ENCODE measurements around the gene TLCD1. TPM values are rescaled to one million over a fixed set of nuclear protein-coding genes. Genes with fewer than 3 reads are reported as not detected.

TLCD1 gene
- total RNA-seq, 4 donors from 2014 or later: 3.3 to 9.1 (median 5.8) TPM

GRCh38 chr17:28682655-28683054, 43.4 kb downstream of the TLCD1 start:
- Histone ChIP-seq H3K4me3 (no peak overlapping the region), H3K27ac (no peak overlapping the region), H3K36me3 (peaks cover 0 to 99% (median 8%) of the 10 kb centered on the region in 3 donors)

GRCh38 chr17:28675980-28676379, 50.1 kb downstream of the TLCD1 start:
- Histone ChIP-seq H3K27ac (no peak overlapping the region), H3K4me1 (no peaks in the 10 kb centered on the region), H3K27me3 (no peaks in the 10 kb centered on the region), H3K9me3 (no peaks in the 10 kb centered on the region), H3K36me3 (peaks cover 0 to 99% (median 8%) of the 10 kb centered on the region in 3 donors), H3K4me3 (no peak overlapping the region)
- DNase-seq: peak in 1 of 3 donors; percentile 53
- no peak for TF ChIP-seq POLR2A (IDR thresholded peaks at IDR 0.05)
- TF ChIP-seq CTCF (IDR thresholded peaks at IDR 0.05): peak in 4 of 6 experiments; percentile 21 to 62 (median 56)

More at GRCh38 chr17:28682655-28683054, 43.4 kb downstream of the TLCD1 start:
- no peak for TF ChIP-seq POLR2A (IDR thresholded peaks at IDR 0.05)
- no peak for TF ChIP-seq CTCF (IDR thresholded peaks at IDR 0.05)
- H3K9me3 ChIP-seq: no peaks in the 10 kb centered on the region
- H3K27me3 ChIP-seq: no peaks in the 10 kb centered on the region
- H3K4me1 ChIP-seq: no peaks in the 10 kb centered on the region
- peak in 1 of 3 donors; percentile 42 for DNase-seq

GRCh38 chr17:28675490-28675889, 50.5 kb downstream of the TLCD1 start:
- Histone ChIP-seq H3K36me3 (peaks cover 0 to 99% (median 8%) of the 10 kb centered on the region in 3 donors), H3K4me1 (no peaks in the 10 kb centered on the region), H3K27ac (no peak overlapping the region), H3K27me3 (no peaks in the 10 kb centered on the region), H3K9me3 (no peaks in the 10 kb centered on the region), H3K4me3 (no peak overlapping the region)
- TF ChIP-seq CTCF (IDR thresholded peaks at IDR 0.05): no peak
- peak in 1 of 3 donors; percentile 16 for DNase-seq

Small RNA genes lying within 50 kb of the gene (small RNA-seq; reads per million reads assigned to genes)
- gene SNORD42A: 0 reads per million in 2 donors
- 0 reads per million in 2 donors for gene SNORD42B
- 0 reads per million in 2 donors for gene SNORD4A
- 0 reads per million in 2 donors for gene SNORD4B

Other genes starting within 250 kb of the TLCD1 start
- gene FOXN1, start 219.9 kb downstream of the TLCD1 start, total RNA-seq: not detected
- 10 to 100 TPM; 22.6 to 39.2 (median 31.4) TPM for gene UNC119, start 173.6 kb downstream of the TLCD1 start, total RNA-seq
- gene PIGS, start 154.7 kb downstream of the TLCD1 start, total RNA-seq: 100 to 1,000 TPM in 2 of 4 donors, 10 to 100 TPM in 2; 47.0 to 188 (median 107) TPM
- 100 to 1,000 TPM in 2 of 4 donors, 10 to 100 TPM in 2; 14.9 to 192 (median 120) TPM for gene ALDOC, start 149.3 kb downstream of the TLCD1 start, total RNA-seq
- 10 to 100 TPM; 40.3 to 67.7 (median 49.6) TPM for gene SPAG5, start 127.2 kb downstream of the TLCD1 start, total RNA-seq
- 10 to 100 TPM; 11.6 to 36.8 (median 23.3) TPM for gene RSKR, start 112.0 kb downstream of the TLCD1 start, total RNA-seq
- gene BLTP2, start 81.1 kb downstream of the TLCD1 start, total RNA-seq: 100 to 1,000 TPM; 139 to 175 (median 167) TPM
- 10 to 100 TPM; 39.6 to 60.5 (median 55.9) TPM for gene SDF2, start 64.3 kb downstream of the TLCD1 start, total RNA-seq
- 100 to 1,000 TPM in 1 of 4 donors, 10 to 100 TPM in 3; 61.5 to 101 (median 96.0) TPM for gene SUPT6H, start 64.0 kb downstream of the TLCD1 start, total RNA-seq
- 1 to 10 TPM in 3 of 4 donors, not detected in 1; 1.7 to 3.5 (median 3.1) TPM for gene PROCA1, start 14.3 kb downstream of the TLCD1 start, total RNA-seq
- 10 to 100 TPM; 14.5 to 69.3 (median 30.2) TPM for gene RAB34, start 8.4 kb downstream of the TLCD1 start, total RNA-seq
- gene RPL23A, start 6.2 kb downstream of the TLCD1 start, total RNA-seq: 100 to 1,000 TPM; 214 to 675 (median 268) TPM
- gene NEK8, start 2.6 kb upstream of the TLCD1 start, total RNA-seq: 10 to 100 TPM in 2 of 4 donors, 1 to 10 TPM in 2; 7.4 to 89.1 (median 14.0) TPM
- 100 to 1,000 TPM in 3 of 4 donors, 10 to 100 TPM in 1; 83.3 to 228 (median 184) TPM for gene TRAF4, start 17.8 kb upstream of the TLCD1 start, total RNA-seq
- 10 to 100 TPM; 28.1 to 55.8 (median 44.6) TPM for gene FAM222B, start 116.6 kb upstream of the TLCD1 start, total RNA-seq
- gene ERAL1, start 128.8 kb upstream of the TLCD1 start, total RNA-seq: 100 to 1,000 TPM in 1 of 4 donors, 10 to 100 TPM in 3; 43.8 to 118 (median 51.0) TPM
- gene FLOT2, start 171.5 kb upstream of the TLCD1 start, total RNA-seq: 10 to 100 TPM; 21.7 to 53.6 (median 41.9) TPM
- 10 to 100 TPM in 1 of 4 donors, 1 to 10 TPM in 3; 3.3 to 10.0 (median 7.1) TPM for gene DHRS13, start 176.8 kb upstream of the TLCD1 start, total RNA-seq
- 100 to 1,000 TPM in 1 of 4 donors, 10 to 100 TPM in 3; 54.8 to 114 (median 72.9) TPM for gene PHF12, start 225.3 kb upstream of the TLCD1 start, total RNA-seq